GM20431 (cell line): ENCODE measurements around the gene RTN4R.
"Not testable (repeated sequence)": the region's sequence is repeated elsewhere in the genome, so short reads cannot be mapped to it uniquely, and the experiment has no call there.

Source experiments
- in situ Hi-C: fragments of 300-500 bp; cut with MseI, MboI; formaldehyde crosslinking; loops from one replicate; pipeline ENCODE4 v1.15.0; 2020; ENCODE audit warnings: low sequenced_read_pairs; ENCODE audit not compliant: unreplicated experiment

The RTN4R gene

DNA sequence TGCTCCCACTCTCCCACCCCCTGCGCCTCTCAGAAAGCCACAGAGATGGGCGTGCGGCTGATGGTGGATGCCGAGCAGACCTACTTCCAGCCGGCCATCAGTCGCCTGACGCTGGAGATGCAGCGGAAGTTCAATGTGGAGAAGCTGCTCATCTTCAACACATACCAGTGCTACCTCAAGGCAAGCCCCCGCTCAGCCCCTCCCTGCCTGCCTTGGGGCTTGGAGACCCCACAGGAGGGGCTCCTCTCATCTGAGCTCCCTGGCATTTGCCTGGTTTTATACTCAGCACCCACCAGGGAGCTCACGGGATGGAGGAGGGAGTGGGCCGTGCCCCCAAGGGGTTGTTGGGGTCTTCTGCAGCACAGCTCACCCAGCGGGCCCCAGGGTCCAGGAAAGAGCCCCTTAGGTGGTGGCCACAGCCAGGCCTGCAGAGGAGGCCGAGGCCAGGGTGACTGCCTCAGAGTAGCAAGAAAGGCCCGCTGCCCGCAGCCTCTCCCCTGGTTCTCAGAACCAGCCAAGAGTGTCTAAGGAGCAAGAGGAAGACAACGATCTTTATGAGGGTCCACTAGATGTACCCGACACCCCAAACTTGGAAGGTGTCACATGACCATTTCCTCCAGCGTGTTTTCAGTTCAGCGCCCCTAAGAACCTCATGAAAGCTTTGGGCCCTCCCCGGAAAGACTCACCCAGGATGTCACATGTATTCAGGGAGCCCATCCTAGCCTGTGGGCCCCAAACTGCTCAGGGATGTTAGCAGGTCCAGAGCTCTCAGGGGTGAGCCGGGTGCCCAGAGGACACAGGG, 38.7 kb upstream of the RTN4R start:
- in situ Hi-C loops: not testable (repeated sequence)

DNA sequence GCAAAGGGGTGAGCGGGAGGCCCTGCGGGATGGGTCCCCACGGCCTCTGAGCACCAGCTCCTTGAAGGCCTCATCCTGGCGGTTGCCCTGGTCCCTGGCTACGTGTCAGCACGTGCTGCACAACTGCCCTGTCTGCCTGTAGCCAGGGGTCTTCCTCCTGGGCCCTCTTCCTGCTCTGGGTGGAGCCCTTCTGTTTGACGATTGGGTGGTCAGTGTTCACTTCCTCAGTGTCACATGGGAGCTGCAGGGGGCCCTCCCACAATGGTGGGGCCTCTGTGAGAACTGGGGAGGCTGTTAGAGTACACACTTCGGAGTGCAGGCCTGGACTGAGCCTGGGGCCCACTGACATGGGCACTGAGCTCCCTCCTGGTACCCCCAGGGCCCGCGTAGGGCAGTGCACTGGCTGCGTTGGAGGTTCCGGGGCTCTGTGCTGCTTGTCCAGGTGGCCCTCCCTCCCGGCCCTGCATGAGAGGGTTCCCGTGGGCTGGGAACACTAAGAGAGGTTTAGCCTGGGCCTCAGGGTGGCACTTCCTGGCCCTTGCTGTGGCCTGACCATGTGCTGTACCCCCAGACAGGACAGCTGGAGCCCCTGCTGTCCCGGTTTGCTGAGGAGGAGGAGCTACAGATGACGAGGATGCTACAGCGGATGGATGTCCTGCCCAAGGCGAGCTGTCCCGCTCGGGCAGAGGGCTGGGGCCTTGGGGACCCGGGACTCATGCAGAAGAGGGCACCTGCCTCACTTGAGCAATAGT, 38.0 kb upstream of the RTN4R start:
- in situ Hi-C loops: no loop called here

DNA sequence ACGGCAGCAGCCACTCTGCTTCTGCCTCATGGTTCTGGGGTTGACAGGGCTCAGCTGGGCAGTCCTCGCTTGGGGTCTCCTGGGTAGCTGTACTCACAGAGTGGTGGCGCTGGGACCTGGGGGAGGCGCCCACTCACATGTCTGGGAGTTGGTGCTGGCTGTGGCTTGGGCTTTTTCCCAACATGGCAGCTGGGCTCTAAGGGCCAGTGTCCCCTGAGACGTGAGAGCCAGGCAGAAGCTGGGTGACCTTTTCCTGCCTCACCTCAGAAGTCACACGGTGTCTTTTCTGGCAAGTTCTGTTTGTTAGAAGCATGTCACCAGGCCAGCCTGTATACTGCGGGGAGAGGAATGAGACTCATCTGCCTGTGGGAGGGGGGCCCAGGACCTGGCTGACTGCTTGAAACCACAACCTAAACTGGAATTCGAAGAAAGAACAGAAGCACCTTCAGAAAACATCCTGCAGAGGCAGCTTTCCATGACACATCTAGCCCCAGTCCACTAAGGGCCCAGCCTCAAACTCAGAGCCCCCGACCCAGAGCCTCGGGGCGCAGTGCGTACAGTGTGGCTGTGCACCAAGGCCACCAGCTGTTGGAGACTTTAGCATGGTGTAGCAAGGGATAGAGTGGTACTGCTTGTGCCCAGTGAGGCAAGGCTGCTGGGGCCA, 37.2 kb upstream of the RTN4R start:
- in situ Hi-C loops: not testable (repeated sequence)

DNA sequence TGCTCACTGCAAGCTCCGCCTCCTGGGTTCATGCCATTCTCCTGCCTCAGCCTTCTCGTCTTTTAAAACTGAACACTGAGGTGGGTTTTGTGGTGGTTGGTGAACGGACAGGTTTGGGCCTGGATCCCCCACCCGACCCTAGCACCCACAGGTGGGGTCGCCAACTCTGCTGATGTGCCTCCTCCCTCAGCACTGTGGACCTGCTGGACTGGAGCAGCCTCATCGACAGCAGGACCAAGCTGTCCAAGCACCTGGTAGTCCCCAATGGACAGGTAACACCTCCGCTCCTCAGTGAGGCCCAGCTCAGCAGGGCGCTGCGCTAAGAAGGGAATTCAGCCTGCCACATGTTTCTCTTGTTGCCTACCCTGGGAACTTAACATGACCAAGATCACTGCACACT, 36.5 kb upstream of the RTN4R start:
- in situ Hi-C loops: no loop called here

DNA sequence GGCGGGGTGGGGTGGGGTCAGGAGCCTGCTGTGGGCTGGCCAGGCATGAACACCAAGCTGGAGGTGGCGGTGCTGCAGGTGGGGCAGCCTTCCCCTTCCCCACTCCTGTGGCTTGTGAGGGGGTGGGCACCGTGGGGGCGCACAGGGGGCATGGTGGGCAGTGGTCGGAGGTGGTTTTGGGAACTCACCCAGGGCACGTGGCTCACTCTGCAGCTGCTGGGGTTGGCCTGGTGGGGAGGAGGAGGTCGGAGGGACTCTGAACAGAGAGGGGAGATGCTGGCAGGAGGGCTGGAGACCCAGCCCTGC, 35.1 kb upstream of the RTN4R start:
- in situ Hi-C loops: not testable (repeated sequence)

DNA sequence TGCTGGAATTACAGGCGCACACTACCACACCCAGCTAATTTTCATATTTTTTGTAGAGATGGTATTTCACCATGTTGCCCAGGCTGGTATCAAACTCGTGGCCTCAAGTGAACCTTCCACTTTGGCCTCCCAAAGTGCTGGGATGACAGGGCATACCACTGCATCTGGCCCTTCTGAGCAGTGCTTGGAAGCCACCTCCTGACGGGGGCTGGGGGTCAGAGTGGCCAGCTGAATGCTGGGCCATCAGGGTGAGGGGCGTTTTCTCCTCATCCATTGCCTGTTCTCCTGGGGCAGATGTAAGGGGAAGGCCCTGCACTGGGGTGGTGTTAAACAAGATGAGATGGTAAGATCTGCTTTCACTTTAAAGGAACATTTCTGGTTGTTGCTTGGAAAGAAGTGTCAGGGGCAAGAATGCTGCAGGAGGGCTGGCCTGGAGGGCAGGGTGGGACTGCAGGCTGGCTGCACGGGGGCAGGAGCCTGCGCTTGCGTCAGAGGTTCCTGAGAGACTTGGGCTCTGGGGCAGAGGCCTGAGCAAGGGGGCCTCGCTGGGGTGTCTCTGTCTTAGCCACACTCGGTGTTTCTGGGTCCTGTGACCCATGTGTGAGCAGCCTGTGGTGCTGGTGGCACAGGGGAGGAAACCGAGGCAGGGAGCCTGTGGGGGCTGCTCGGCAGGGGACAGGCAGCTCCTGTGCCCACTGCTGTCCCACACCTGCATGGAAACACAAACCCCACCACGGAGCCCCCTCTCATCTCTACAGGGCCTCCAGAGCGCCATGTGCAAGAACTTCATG, 34.5 kb upstream of the RTN4R start:
- in situ Hi-C loops: no loop called here

DNA sequence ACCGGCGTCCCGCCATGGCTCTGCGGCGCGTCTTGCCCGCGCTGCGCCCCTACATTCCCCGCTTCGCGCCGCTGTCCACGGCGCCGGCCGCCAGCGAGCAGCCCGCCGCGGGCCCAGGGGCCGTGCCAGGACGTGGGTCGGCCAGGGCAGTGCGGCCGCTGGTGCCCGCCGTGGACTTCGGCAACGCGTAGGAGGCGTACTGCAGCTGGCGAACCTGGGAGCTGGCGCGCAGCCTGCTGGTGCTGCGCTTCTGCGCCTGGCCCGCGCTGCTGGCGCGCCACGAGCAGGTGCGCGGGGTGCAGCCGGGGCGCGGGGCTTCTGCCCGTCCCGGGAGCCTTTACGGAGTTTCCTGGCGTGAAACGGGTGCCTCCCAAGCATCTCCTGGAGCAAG, 31.6 kb upstream of the RTN4R start:
- in situ Hi-C loops: no loop called here

DNA sequence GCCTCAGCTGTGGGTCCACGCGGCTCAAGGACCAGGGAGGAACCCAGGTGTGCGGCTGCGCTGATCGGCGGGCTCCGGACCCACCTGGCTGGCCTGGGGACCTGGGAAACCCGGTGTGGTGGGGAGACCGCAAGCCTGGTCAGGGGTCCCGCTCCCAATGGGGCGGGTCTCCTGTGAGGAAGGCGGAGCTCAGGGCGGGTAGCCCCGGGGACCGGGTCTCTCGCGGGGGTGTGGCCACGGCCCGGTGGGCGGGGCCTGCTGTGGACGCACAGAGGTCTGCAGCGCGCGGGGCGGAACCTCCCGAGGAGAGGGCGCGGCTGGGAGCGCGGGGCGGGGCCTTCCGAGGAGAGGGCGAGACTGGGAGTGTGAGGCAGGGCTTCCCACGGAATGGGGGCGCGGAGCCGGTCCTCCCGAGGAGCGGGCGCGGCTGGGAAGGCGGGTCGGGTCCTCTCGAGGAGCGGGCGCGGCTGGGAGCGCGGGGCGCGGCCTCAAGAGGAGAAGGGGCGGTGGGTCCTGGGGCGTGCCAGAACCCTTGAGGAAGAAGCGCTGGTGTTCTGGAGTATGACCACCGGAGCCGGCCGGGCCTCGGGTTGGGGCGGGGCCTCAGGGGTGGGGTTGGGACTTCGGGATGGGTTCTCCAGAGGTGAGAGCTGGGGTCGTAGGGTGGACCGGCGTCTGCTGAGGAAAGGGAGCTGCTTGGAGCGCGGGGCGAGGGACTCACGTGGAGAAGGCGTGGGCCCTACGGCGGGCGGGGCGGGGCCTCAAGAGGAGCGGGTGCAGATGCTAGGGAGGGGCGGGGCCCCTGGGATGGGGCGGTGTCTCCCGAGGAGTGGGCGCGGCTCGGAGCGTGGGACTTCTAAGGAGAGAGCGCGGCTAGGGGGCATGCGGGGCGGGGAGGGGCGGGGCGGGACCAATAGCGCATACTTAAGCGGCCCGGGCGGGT, 31.0 kb upstream of the RTN4R start:
- in situ Hi-C loops: no loop called here

DNA sequence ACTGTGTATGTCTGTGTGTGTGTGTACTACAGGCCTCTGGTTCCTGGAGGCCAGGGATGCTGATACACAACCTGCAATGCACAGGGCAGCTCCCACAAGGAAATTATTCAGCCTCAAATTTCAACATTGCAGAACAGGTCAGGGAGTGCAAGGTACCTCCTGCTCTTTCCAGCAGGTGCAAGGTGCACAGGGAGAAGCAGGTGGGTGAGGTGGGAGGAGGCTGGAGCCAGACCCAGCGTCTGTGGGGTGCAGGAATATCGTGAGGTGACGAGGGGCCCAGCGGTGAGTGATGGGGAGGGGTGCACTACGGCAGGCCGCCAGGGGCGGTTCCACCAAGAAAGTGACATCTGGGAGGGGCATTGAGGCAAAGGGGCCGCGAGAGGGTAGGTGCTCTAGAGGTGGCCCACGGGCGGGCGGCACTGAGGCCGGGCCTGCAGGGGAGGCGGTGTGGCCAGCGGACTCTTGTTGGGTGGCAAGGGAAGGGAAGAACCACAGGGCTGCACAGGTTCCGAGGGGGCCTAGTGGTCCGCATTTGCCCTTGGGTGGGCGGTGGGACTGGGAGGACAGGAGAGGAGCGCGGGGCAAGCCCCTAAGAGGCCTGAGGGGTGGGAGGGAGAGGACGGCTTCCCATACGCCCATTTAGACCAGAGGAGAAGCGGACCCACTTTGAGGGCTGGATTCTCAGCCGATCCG, 30.1 kb upstream of the RTN4R start:
- in situ Hi-C loops: no loop called here

DNA sequence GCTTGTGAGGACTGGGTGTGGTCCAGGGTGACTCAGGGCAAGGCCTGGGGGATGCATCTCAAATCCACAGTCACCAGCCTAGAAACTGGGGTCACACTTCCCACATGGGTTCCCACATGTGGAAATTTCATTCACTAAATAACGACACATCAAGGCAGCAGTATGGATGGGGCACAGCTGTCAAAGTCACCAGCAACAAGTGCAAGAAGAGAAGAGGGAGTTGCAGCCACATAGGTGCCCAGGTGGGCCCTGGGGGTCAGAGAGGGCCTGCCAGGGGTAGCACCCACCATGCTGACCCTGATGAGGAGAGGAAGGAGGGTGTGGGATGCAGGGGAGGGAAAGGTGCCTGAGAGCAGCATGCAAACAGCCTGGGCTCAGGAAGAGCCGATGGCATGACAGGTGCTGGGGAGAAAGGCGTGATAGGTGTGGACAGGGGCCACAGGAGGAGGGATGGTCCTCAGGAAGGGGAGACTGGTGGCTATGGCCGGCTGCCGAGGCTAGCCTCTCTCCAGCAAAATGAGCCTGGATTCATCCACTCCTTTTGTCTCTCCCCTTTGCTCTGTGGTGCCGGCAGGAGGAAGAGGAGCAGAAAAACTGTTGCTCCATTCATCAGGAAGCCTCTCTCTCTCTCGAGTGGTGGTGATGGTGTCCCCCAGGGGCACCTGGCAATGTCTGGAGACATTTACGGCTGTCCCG, 29.4 kb upstream of the RTN4R start:
- in situ Hi-C loops: no loop called here

DNA sequence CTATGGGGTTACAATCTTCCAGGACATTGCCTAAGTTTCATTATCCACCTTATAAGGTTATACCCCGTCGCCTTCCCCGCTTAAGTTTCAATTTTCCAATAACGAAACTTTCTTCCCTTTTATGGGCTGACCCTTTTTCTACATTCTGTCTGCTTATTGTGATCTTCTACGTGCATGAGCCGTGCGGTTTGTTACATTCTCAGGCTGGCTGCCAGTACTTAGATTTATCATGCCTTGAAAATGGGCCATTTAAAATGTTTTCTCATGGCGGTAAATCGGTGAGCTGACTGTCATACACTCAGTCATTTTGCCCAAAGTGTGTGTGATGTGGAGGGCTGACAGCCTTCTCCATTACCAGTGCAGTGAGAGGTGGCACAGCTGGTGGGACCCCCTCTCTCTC, 28.5 kb upstream of the RTN4R start:
- in situ Hi-C loops: no loop called here

DNA sequence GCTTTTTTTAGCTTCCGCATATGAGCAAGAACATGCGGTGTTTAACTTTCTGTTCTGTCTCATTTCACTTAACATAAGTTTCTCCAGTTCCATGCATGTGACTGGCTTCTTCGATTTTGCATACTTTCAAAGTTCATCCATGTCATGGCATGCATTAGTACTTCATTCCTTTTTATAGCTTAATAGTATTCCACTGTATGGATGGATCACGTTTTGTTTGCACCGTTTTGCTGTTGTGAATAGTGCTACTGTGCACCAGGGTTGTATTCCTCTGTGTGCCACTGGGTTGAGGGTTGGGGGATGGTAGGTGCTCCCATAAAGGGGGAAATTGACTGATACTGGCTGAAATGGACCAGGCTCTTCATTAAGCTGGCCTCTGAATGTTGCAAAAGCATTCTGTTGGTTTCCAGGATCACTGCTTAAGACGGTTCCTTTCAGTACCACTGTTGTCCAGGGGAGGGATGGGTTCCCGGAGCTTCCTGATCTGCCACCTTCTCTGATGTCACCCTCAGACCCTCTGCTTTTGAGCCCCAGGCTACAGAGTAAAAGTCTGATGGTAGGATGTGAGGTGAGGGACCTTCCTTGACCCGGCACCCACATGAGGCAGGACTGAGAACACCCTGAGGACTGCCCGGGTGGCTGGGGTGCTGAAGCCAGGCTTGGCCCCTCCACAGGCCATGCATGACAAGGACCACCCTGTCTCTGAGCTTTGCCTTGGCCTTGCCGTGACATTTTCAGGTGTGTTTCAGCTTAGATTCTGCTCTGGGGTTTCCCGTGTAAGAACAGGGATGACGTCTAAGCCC, 27.3 kb upstream of the RTN4R start:
- in situ Hi-C loops: no loop called here

DNA sequence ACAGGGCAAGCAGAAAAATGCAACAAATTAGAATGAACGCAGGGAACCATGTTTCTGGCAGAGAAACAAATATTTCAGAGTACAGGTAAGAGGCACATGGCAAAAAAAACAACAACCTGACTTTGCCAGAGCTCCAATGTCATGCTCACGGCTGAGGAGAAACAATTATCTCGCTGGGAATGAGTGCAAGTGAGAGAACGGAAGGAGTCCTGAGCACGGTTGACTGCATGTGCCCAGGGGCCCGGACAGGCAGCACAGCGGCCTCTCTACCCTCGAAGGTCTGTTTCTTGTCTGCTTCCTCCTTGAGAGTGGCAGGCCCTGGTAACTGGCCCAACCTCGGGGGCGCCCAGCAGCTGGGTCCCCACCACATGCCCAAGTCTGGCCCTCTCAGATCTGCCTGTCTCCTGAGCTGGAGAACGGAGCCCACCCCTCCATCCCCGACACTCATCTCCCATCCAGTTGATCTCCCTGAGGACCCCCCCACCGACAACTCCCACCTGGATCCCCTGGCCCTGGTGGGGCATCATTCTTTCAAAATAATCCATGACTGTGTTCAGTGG, 24.6 kb upstream of the RTN4R start:
- in situ Hi-C loops: no loop called here

DNA sequence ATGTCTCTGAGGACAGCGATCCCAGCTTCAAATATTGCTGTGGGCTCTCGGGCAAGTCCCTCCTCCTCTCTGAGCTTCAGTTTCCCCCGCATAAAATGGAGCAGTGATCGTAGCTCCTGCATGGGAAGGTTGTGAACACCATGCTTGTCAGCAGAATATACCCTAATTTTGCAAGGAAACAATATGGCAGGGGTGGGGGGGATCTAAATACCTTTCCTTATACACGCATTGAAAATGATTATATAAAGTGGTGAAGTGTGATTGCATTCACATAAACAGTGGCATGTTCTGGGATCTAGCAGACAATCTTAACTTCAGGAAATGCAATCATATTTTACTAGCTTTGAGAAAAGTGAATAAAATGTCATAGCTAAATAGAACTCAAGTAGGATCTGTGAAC, 24.0 kb upstream of the RTN4R start:
- in situ Hi-C loops: no loop called here

DNA sequence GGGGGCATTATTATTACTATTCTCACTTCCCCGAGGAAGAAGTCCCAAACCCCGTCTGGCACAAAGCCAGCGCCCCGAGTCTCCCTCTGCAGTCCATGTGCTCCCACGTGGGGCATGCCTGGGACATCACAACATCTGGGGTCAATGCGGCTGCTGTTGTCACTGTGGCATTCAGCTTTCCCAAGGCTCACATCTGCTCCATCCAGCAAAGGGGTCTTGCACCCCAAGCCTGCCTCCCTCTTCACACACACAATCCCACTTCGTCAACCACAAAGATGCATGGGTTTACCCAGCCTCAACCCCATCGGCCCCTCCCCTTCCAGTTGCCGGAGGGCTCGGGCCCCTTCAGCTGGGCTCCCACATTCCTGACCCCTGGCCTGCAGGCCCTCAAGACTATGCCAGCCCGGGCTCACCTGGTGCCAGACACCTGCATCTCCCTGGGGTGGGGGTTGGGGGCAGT, 23.5 kb upstream of the RTN4R start:
- in situ Hi-C loops: no loop called here

DNA sequence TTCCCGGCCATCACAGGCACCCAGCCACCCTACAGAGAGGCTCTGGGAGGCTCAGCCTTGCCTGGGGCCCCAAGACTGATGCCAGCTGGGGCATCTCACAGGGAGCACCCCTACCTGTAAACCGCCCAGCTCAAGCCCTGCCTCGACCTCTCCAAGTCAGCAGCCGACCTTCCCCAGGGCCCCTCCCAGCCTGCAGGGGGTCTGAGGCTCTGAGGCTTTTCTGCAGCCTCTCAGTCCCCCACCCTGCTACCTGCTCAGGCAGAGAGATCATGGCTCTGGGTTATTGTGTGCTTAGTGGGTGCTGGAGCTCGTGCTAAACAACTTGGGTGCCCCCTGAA, 23.1 kb upstream of the RTN4R start:
- in situ Hi-C loops: no loop called here

DNA sequence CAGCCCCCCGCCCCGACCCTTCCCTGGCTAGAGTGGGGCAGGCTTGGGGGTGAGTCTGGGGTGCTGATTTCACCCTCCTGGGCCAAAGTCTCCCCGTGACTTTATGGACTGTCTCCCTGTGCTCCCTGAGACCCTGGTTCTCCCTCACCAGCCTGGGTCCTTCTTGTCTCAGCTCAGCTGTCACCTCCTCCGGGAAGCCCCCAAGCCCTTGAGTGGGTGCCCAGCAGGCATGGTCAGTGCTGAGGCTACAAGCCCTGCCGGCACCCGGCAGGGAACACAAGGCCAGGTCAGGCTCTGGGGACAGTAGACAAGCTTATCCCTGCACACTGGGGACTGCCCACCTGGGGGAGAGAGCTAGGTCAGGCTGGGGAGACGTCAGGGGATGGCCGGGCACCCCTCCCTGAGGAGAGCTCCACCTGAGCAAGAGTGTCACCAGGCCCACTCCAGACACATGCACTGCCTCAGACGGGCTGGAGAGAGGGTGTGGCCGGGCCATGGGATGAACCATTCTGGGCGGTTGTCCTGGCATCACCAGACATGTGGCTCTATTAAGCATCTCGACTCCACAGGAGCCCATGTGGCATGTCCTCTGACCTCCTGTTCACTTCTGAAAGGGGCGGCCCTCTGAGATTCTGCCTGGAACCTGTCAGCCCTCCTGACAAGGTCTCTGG, 22.6 kb upstream of the RTN4R start:
- in situ Hi-C loops: no loop called here
